Adrenal gland (tissue), 12 donors: Measurements from ENCODE around the gene CST4. TPM values are rescaled to one million over a fixed set of nuclear protein-coding genes. Genes with fewer than 3 reads are reported as not detected.

Experiments
- DNase-seq, 7 donors: peaks; one replicate each; pipeline ENCODE4 v3.0.0-alpha.2; 2019 to 2020
- H3K27ac ChIP-seq, 5 donors: fragments of 200-600 bp; sonication (generic) in 4 of 5; 1 replicate in 3 of 5; 2 replicates in 2 of 5; pipeline versions ENCODE4 v1.5.1 to v1.8.0; 2016 to 2020; ENCODE audit warnings: mild to moderate bottlenecking in 1 of 5
- H3K27me3 ChIP-seq: fragments of 200-600 bp; 2 replicates; pipeline ENCODE4 v1.8.0; 2021
- H3K36me3 ChIP-seq, 2 donors: fragments of 200-600 bp; replicated peaks in 1 of 2; 1 replicate in 1 of 2; 2 replicates in 1 of 2; pipeline versions ENCODE4 v1.5.1 to v1.8.0; 2018 to 2022
- H3K4me1 ChIP-seq, 2 donors: fragments of 200-600 bp; replicated peaks in 1 of 2; 1 replicate in 1 of 2; 2 replicates in 1 of 2; pipeline versions ENCODE4 v1.5.1 to v1.8.0; 2018 to 2021
- H3K4me3 ChIP-seq, 4 donors: fragments of 200-600 bp; sonication (generic) in 3 of 4; one replicate each; pipeline ENCODE4 v1.5.1; 2016 to 2018
- H3K9me3 ChIP-seq, 3 donors: fragments of 200-600 bp; sonication (generic) in 1 of 3; replicated peaks in 1 of 3; 1 replicate in 2 of 3; 2 replicates in 1 of 3; pipeline versions ENCODE4 v1.5.1 to v1.8.0; 2016 to 2021
- CTCF ChIP-seq, 6 experiments: fragments of 450-650 bp in 4 of 6; fragments of 200-600 bp in 2 of 6; sonication (generic) in 1 of 6; IDR thresholded peaks; 1 replicate in 5 of 6; 2 replicates in 1 of 6; pipeline versions ENCODE4 v1.5.1 to v1.8.0; 2016 to 2021; ENCODE audit warnings: antibody characterized with exemption in 6 of 6, mild to moderate bottlenecking in 2 of 6, moderate library complexity in 1 of 6
- POLR2A ChIP-seq, 2 donors: fragments of 450-650 bp; IDR thresholded peaks; one replicate each; pipeline ENCODE4 v1.6.1; 2017; ENCODE audit warnings: antibody characterized with exemption in 2 of 2, mild to moderate bottlenecking in 2 of 2, moderate library complexity in 1 of 2
- WGBS, 4 donors: extraction: QIAGEN DNeasy Blood & Tissue Kit in 2 of 4; methylation state at CpG; one replicate each; pipeline versions ENCODE4 v1.1.5 to v1.1.7; 2013 to 2017; 5-methylcytosine and 5-hydroxymethylcytosine counted together
- intact Hi-C, 2 donors: fragments of 100-400 bp; cut with DNase I; formaldehyde crosslinking; loops; one replicate each; pipeline versions ENCODE4 v1.14.1 to v1.15.0; 2022 to 2023
- polyA plus RNA-seq, 3 donors: library from polyadenylated mRNA; stranded (reverse); fragments of 200-250 nt in 2 of 3; fragments of 350-450 nt in 1 of 3; fragmentation: Illumina TruSeq in 1 of 3; extraction: RNeasy Lipid Tissue Mini Kit (QIAGEN cat#74804) in 1 of 3; gene quantifications; one replicate each; pipeline ENCODE4 v1.2.3, GENCODE V29; 2013 to 2014
- total RNA-seq, 9 donors: library from RNA; depleted of rRNA in 4 of 9; stranded (reverse); fragments of >200 nt in 4 of 9; fragments of 120-200 nt in 1 of 9; fragmentation: NEBNext Ultra II Directional in 1 of 9; extraction: Animal tissue kit (Norgen Biotek cat#: 25700) in 1 of 9; gene quantifications; one replicate each; pipeline versions ENCODE4 v1.1.0 to v1.2.4, GENCODE V29; 2013 to 2023
- donor health status: healthy with polysubstance abuse.
- donor health status: Bipolar disorder and iron deficiency.
- donor health status: DM: yes; HTN: yes; CAD: no.
- donor health status: DM: no; HTN: no; CAD: no.
- donor health status: DM: no; HTN: no; CAD: no.
- donor health status: DM: yes; HTN: yes; CAD: no.

CST4 gene
- total and polyA plus RNA-seq, 12 donors: not detected

GRCh38 chr20:23654717-23655116 is 34.1 kb downstream of the CST4 start:
- intact Hi-C loops: no loop called here
- H3K9me3 ChIP-seq: no peaks in the 10 kb centered on the region
- TF ChIP-seq CTCF (IDR thresholded peaks at IDR 0.05) (no peak), POLR2A (IDR thresholded peaks at IDR 0.05) (no peak)
- H3K4me1 ChIP-seq: no peaks in the 10 kb centered on the region
- WGBS, 4 donors: 62 to 69% (median 66%) methylated on average over 4 of the region's 4 CpGs
- H3K27me3 ChIP-seq: no peaks in the 10 kb centered on the region
- H3K4me3 ChIP-seq: no peak overlapping the region
- H3K36me3 ChIP-seq: no peaks in the 10 kb centered on the region
- DNase-seq: no peak
- H3K27ac ChIP-seq: no peak overlapping the region

- Histone ChIP-seq H3K4me1 (no peaks in the 10 kb centered on the region), H3K4me3 (no peak overlapping the region), H3K27ac (no peak overlapping the region), H3K27me3 (no peaks in the 10 kb centered on the region), H3K9me3 (no peaks in the 10 kb centered on the region), H3K36me3 (no peaks in the 10 kb centered on the region)
- DNase-seq: no peak
- TF ChIP-seq CTCF (IDR thresholded peaks at IDR 0.05) (no peak), POLR2A (IDR thresholded peaks at IDR 0.05) (no peak)
- intact Hi-C loops: no loop called here
- WGBS, 4 donors: 68 to 76% (median 72%) methylated on average over 2 of the region's 2 CpGs
These were observed 34.8 kb downstream of the CST4 start for GRCh38 chr20:23654000-23654399.

GRCh38 chr20:23653400-23653938 is 35.4 kb downstream of the CST4 start:
- no peak for DNase-seq
- no peak overlapping the region for H3K4me3 ChIP-seq
- no peaks in the 10 kb centered on the region for H3K36me3 ChIP-seq
- H3K9me3 ChIP-seq: no peaks in the 10 kb centered on the region
- no peaks in the 10 kb centered on the region for H3K4me1 ChIP-seq
- intact Hi-C loops: no loop called here
- WGBS, 4 donors: 72 to 93% (median 92%) methylated on average over 2 to 3 of the region's 3 CpGs
- H3K27me3 ChIP-seq: no peaks in the 10 kb centered on the region
- TF ChIP-seq CTCF (IDR thresholded peaks at IDR 0.05) (no peak), POLR2A (IDR thresholded peaks at IDR 0.05) (no peak)
- H3K27ac ChIP-seq: no peak overlapping the region

- WGBS, 4 donors: 63 to 84% methylated on average over 2 of the region's 2 CpGs; no CpG with 5 or more reads in 2 of the 4 donors
- no peaks in the 10 kb centered on the region for H3K9me3 ChIP-seq
- no peaks in the 10 kb centered on the region for H3K36me3 ChIP-seq
- no peak overlapping the region for H3K27ac ChIP-seq
- H3K4me3 ChIP-seq: no peak overlapping the region
- intact Hi-C loops: no loop called here
- H3K4me1 ChIP-seq: no peaks in the 10 kb centered on the region
- TF ChIP-seq CTCF (IDR thresholded peaks at IDR 0.05): no peak
- TF ChIP-seq POLR2A (IDR thresholded peaks at IDR 0.05): no peak
- no peak for DNase-seq
- no peaks in the 10 kb centered on the region for H3K27me3 ChIP-seq
These were observed 35.9 kb downstream of the CST4 start for GRCh38 chr20:23652926-23653325.
